SK-N-DZ (cell line): ENCODE results near the gene MRRF. TPM values are rescaled to one million over a fixed set of nuclear protein-coding genes. Genes with fewer than 3 reads are reported as not detected.

Source experiments
- DNase-seq: peaks from one replicate; pipeline ENCODE4 v3.0.0-alpha.2; 2015; ENCODE audit warnings: low spot score
- polyA plus RNA-seq, 2 experiments: library from polyadenylated mRNA; depleted of rRNA; stranded (reverse); fragments of >200 nt; gene quantifications; 2 replicates each; pipeline ENCODE4 v1.2.3, GENCODE V29; 2014

MRRF gene
- 53.6 and 62.6 TPM in 2 replicates for polyA plus RNA-seq (2014; cell fraction: cytosol; rRNA removed)
- 93.9 and 107 TPM in 2 replicates for polyA plus RNA-seq (2014; cell fraction: nucleus; rRNA removed)

- peak; percentile 90 for DNase-seq
These were observed at the start of gene MRRF, which contains the start of gene RBM18 for GRCh38 chr9:122264360-122265148. Gene MRRF, plus strand, starts transcription at chr9:122264882. Its CDS starts 6,010 bp downstream, at chr9:122270892. Gene RBM18, minus strand, starts transcription at chr9:122264840. Its CDS starts 3,348 bp downstream, at chr9:122261492.

- DNase-seq = no peak
These were observed 49.0 kb upstream of the MRRF start for GRCh38 chr9:122215663-122216062.

- DNase-seq = no peak
These were observed 48.4 kb upstream of the MRRF start for GRCh38 chr9:122216138-122216797.

- no peak for DNase-seq
These were observed 47.8 kb upstream of the MRRF start for GRCh38 chr9:122216798-122217418.

- no peak for DNase-seq
These were observed 47.0 kb upstream of the MRRF start for GRCh38 chr9:122217640-122218039.

- no peak for DNase-seq
These were observed 46.4 kb upstream of the MRRF start for GRCh38 chr9:122218071-122218934.

GRCh38 chr9:122218935-122219855, 45.5 kb upstream of the MRRF start:
- no peak for DNase-seq

- no peak for DNase-seq
These were observed 44.6 kb upstream of the MRRF start for GRCh38 chr9:122219856-122220672.

- DNase-seq = no peak
These were observed 44.0 kb upstream of the MRRF start for GRCh38 chr9:122220673-122221182.

- no peak for DNase-seq
These were observed 43.4 kb upstream of the MRRF start for GRCh38 chr9:122221183-122221811.

GRCh38 chr9:122222791-122223190, 41.9 kb upstream of the MRRF start:
- no peak for DNase-seq

- DNase-seq = no peak
These were observed 41.2 kb upstream of the MRRF start for GRCh38 chr9:122223435-122223834.

GRCh38 chr9:122225312-122226141, 39.2 kb upstream of the MRRF start:
- DNase-seq = no peak

- no peak for DNase-seq
These were observed 38.4 kb upstream of the MRRF start for GRCh38 chr9:122226142-122226757.

- DNase-seq = no peak
These were observed 37.7 kb upstream of the MRRF start for GRCh38 chr9:122226758-122227574.

- DNase-seq = no peak
These were observed 37.1 kb upstream of the MRRF start for GRCh38 chr9:122227575-122227900.

- no peak for DNase-seq
These were observed 36.5 kb upstream of the MRRF start for GRCh38 chr9:122228191-122228567.
